Activated T-helper 2 cell treated with anti-CD3 and anti-CD28 coated beads, Interferon-gamma antibody, Interleukin-2, Interleukin-4, amounts not matched to agents 10 μg/mL and 5 μg/mL and 100 μg/mL, durations not matched to agents 14 hours and 24 hours and 36 hours (primary cell): ENCODE results near the gene ZNF593OS. TPM values are rescaled to one million over a fixed set of nuclear protein-coding genes. Genes with fewer than 3 reads are reported as not detected.
A peak's percentile ranks its signal among the peaks of the same experiment; 100 is the strongest.

Experiments used
- DNase-seq: peaks from one replicate; pipeline ENCODE4 v3.0.0; 2021; ENCODE audit warnings: low spot score
- H3K27ac Mint-ChIP-seq: one replicate; pipeline ENCODE4 v1.8.0; 2021; ENCODE audit warnings: mixed read lengths
- H3K27me3 Mint-ChIP-seq: one replicate; pipeline ENCODE4 v1.8.0; 2021; ENCODE audit warnings: low read depth, mixed read lengths
- H3K36me3 Mint-ChIP-seq: one replicate; pipeline ENCODE4 v1.8.0; 2021; ENCODE audit warnings: low read depth, mixed read lengths
- H3K4me1 Mint-ChIP-seq: one replicate; pipeline ENCODE4 v1.8.0; 2021; ENCODE audit warnings: low read depth, mixed read lengths
- H3K4me3 Mint-ChIP-seq: one replicate; pipeline ENCODE4 v1.8.0; 2021; ENCODE audit warnings: low read depth, mild to moderate bottlenecking, moderate library complexity, mixed read lengths
- H3K9me3 Mint-ChIP-seq: one replicate; pipeline ENCODE4 v1.8.0; 2021; ENCODE audit warnings: mixed read lengths
- intact Hi-C: fragments of 100-400 bp; cut with micrococcal nuclease; formaldehyde crosslinking; loops from one replicate; pipeline ENCODE4 v1.15.1; 2023
- total RNA-seq: library from RNA; stranded (reverse); gene quantifications from 2 replicates; pipeline ENCODE4 v1.2.3, GENCODE V29; 2022

Gene ZNF593OS
- total RNA-seq, 1 donor from 2014 or later: not detected

GRCh38 chr1:26125382-26125781 lies 46.2 kb downstream of the ZNF593OS start:
- no peaks in the 10 kb centered on the region for H3K9me3 Mint-ChIP-seq
- no peak overlapping the region for H3K4me3 Mint-ChIP-seq
- intact Hi-C loops: no loop called here
- no peaks in the 10 kb centered on the region for H3K27me3 Mint-ChIP-seq
- peaks cover 27% of the 10 kb centered on the region for H3K36me3 Mint-ChIP-seq
- DNase-seq: no peak
- peak overlapping the region; percentile 93 for H3K27ac Mint-ChIP-seq
- H3K4me1 Mint-ChIP-seq: peaks cover 59% of the 10 kb centered on the region

GRCh38 chr1:26124418-26125331 lies 47.0 kb downstream of the ZNF593OS start:
- H3K4me1 Mint-ChIP-seq: peaks cover 65% of the 10 kb centered on the region
- intact Hi-C loops: no loop called here
- no peak for DNase-seq
- H3K27ac Mint-ChIP-seq: peak overlapping the region; percentile 55
- peak overlapping the region; percentile 30 for H3K4me3 Mint-ChIP-seq
- no peaks in the 10 kb centered on the region for H3K9me3 Mint-ChIP-seq
- no peaks in the 10 kb centered on the region for H3K27me3 Mint-ChIP-seq
- H3K36me3 Mint-ChIP-seq: peaks cover 35% of the 10 kb centered on the region

GRCh38 chr1:26122988-26123973 lies 48.4 kb downstream of the ZNF593OS start:
- H3K27me3 Mint-ChIP-seq: no peaks in the 10 kb centered on the region
- peak overlapping the region; percentile 72 for H3K27ac Mint-ChIP-seq
- H3K36me3 Mint-ChIP-seq: peaks cover 48% of the 10 kb centered on the region
- H3K4me3 Mint-ChIP-seq: peak overlapping the region; percentile 20
- H3K9me3 Mint-ChIP-seq: no peaks in the 10 kb centered on the region
- peak; percentile 37 for DNase-seq
- H3K4me1 Mint-ChIP-seq: peaks cover 64% of the 10 kb centered on the region
- intact Hi-C loops: no loop called here

- H3K27me3 Mint-ChIP-seq: no peaks in the 10 kb centered on the region
- peaks cover 58% of the 10 kb centered on the region for H3K36me3 Mint-ChIP-seq
- no peaks in the 10 kb centered on the region for H3K9me3 Mint-ChIP-seq
- intact Hi-C loops: no loop called here
- no peak for DNase-seq
- peaks cover 55% of the 10 kb centered on the region for H3K4me1 Mint-ChIP-seq
- H3K27ac Mint-ChIP-seq: no peak overlapping the region
- H3K4me3 Mint-ChIP-seq: no peak overlapping the region
Measured at GRCh38 chr1:26121854-26122773, 49.5 kb downstream of the ZNF593OS start.

GRCh38 chr1:26119892-26120608 lies 51.6 kb downstream of the ZNF593OS start:
- H3K27ac Mint-ChIP-seq: peak overlapping the region; percentile 67
- no peaks in the 10 kb centered on the region for H3K9me3 Mint-ChIP-seq
- no peaks in the 10 kb centered on the region for H3K27me3 Mint-ChIP-seq
- peaks cover 40% of the 10 kb centered on the region for H3K4me1 Mint-ChIP-seq
- H3K36me3 Mint-ChIP-seq: peaks cover 60% of the 10 kb centered on the region
- intact Hi-C loops: no loop called here
- peak overlapping the region; percentile 13 for H3K4me3 Mint-ChIP-seq
- no peak for DNase-seq

Other genes with a start within 250 kb of the ZNF593OS start
- 7.3 and 7.7 TPM in 2 replicates for gene PAFAH2, start 173.8 kb downstream of the ZNF593OS start, total RNA-seq
- not detected in 2 replicates for gene EXTL1, start 150.1 kb downstream of the ZNF593OS start, total RNA-seq
- gene SLC30A2, start 125.7 kb downstream of the ZNF593OS start, total RNA-seq: not detected in 2 replicates
- gene TRIM63, start 104.2 kb downstream of the ZNF593OS start, total RNA-seq: not detected in 2 replicates
- 15.2 and 17.2 TPM in 2 replicates for gene PDIK1L, start 60.0 kb downstream of the ZNF593OS start, total RNA-seq
- gene FAM110D, start 12.8 kb downstream of the ZNF593OS start, total RNA-seq: 0.07 TPM in 1 of 2 replicates, not detected in the other
- not detected in 2 replicates for gene C1orf232, start 2.9 kb downstream of the ZNF593OS start, total RNA-seq
- 57.5 and 65.0 TPM in 2 replicates for gene ZNF593, start 1.9 kb downstream of the ZNF593OS start, total RNA-seq
- 3.4 TPM in 2 replicates for gene CNKSR1, start 5.7 kb upstream of the ZNF593OS start, total RNA-seq
- gene CATSPER4, start 18.8 kb upstream of the ZNF593OS start, total RNA-seq: not detected in 2 replicates
- 39.6 and 39.8 TPM in 2 replicates for gene CEP85, start 62.4 kb upstream of the ZNF593OS start, total RNA-seq
- 437 TPM in 2 replicates for gene SH3BGRL3, start 108.3 kb upstream of the ZNF593OS start, total RNA-seq
- 13.1 and 14.2 TPM in 2 replicates for gene UBXN11, start 134.8 kb upstream of the ZNF593OS start, total RNA-seq
- gene CD52, start 146.1 kb upstream of the ZNF593OS start, total RNA-seq: 237 and 243 TPM in 2 replicates
- gene CRYBG2, start 182.3 kb upstream of the ZNF593OS start, total RNA-seq: 0.32 and 0.98 TPM in 2 replicates
- gene ZNF683, start 200.9 kb upstream of the ZNF593OS start, total RNA-seq: not detected in 2 replicates
- gene LIN28A, start 239.0 kb upstream of the ZNF593OS start, total RNA-seq: not detected in 2 replicates